ENCODE measurements around the gene BRAF. TPM values are rescaled to one million over a fixed set of nuclear protein-coding genes. Genes with fewer than 3 reads are reported as not detected.

BRAF gene
- total RNA-seq, 1 experiment from 2014 or later = 29.7 TPM

- H4K20me1 ChIP-seq (ENCODE audit: insufficient read depth) = no peaks in the 10 kb centered on the region
- no peaks in the 10 kb centered on the region for H3K79me2 ChIP-seq (ENCODE audit: insufficient read depth, low read length)
- RAD21 ChIA-PET (ENCODE audit: low non-redundant PET in 1 of 2, low total read pairs in 2 of 2, uncharacterized antibody in 2 of 2, unreplicated experiment in 2 of 2) = no interaction called here
- no peak overlapping the region for H3K4me2 ChIP-seq (ENCODE audit: low read length)
- H3K9me3 ChIP-seq (ENCODE audit: control insufficient read depth in 1 of 2, insufficient read depth in 1 of 2, low read depth in 1 of 2, low read length in 2 of 2) = no peaks in the 10 kb centered on the region
- intact Hi-C loops (cut with micrococcal nuclease) = no loop called here
- no peaks in the 10 kb centered on the region for H3K9me2 ChIP-seq (ENCODE audit: insufficient read depth)
- ATAC-seq (no peak), DNase-seq (ENCODE audit: low read depth, low spot score) (no peak)
- no peaks in the 10 kb centered on the region for H3K27me3 ChIP-seq (ENCODE audit: insufficient read depth, low read length)
- no peaks in the 10 kb centered on the region for H3K4me1 ChIP-seq (ENCODE audit: control insufficient read depth in 1 of 2, insufficient read depth in 2 of 2, low read length in 2 of 2)
- CTCF ChIA-PET = no interaction called here
- H3K27ac ChIP-seq (ENCODE audit: low read depth, low read length) = no peak overlapping the region
- BruUV-seq (replicated peaks) = no TSS peak
- no peak overlapping the region for H3K9ac ChIP-seq (ENCODE audit: low read length)
- no peak overlapping the region for H2AFZ ChIP-seq (ENCODE audit: low read depth, low read length, poor library complexity, severe bottlenecking)
- no peak overlapping the region for H3K4me3 ChIP-seq (replicated peaks in 1 of 2; ENCODE audit: low read depth in 1 of 2, low read length in 2 of 2)
- TF ChIP-seq EGR1 (IDR thresholded peaks at IDR 0.05; ENCODE audit: low read depth) (no peak), EZH2phosphoT487 (IDR thresholded peaks at IDR 0.05; ENCODE audit: borderline replicate concordance) (no peak), POLR2AphosphoS5 (IDR thresholded peaks at IDR 0.05; ENCODE audit: low read depth, low read length) (no peak), EZH2 (IDR thresholded peaks at IDR 0.05) (no peak), CEBPB (IDR thresholded peaks at IDR 0.05; ENCODE audit: low read depth) (no peak), POLR2A (IDR thresholded peaks at IDR 0.05; ENCODE audit: borderline replicate concordance, extremely low read depth, insufficient read depth, insufficient read length) (no peak), RAD21 (IDR thresholded peaks at IDR 0.05; ENCODE audit: low read depth) (no peak), YY1 (IDR thresholded peaks at IDR 0.05; ENCODE audit: extremely low read depth, insufficient replicate concordance, low read depth, low read length) (no peak), ELF1 (IDR thresholded peaks at IDR 0.05; ENCODE audit: borderline replicate concordance, low read depth) (no peak), ZNF274 (IDR thresholded peaks at IDR 0.05; ENCODE audit: low read depth, low read length) (no peak), SRF (IDR thresholded peaks at IDR 0.05; ENCODE audit: low read depth) (no peak)
- TF ChIP-seq, protein P1, sequence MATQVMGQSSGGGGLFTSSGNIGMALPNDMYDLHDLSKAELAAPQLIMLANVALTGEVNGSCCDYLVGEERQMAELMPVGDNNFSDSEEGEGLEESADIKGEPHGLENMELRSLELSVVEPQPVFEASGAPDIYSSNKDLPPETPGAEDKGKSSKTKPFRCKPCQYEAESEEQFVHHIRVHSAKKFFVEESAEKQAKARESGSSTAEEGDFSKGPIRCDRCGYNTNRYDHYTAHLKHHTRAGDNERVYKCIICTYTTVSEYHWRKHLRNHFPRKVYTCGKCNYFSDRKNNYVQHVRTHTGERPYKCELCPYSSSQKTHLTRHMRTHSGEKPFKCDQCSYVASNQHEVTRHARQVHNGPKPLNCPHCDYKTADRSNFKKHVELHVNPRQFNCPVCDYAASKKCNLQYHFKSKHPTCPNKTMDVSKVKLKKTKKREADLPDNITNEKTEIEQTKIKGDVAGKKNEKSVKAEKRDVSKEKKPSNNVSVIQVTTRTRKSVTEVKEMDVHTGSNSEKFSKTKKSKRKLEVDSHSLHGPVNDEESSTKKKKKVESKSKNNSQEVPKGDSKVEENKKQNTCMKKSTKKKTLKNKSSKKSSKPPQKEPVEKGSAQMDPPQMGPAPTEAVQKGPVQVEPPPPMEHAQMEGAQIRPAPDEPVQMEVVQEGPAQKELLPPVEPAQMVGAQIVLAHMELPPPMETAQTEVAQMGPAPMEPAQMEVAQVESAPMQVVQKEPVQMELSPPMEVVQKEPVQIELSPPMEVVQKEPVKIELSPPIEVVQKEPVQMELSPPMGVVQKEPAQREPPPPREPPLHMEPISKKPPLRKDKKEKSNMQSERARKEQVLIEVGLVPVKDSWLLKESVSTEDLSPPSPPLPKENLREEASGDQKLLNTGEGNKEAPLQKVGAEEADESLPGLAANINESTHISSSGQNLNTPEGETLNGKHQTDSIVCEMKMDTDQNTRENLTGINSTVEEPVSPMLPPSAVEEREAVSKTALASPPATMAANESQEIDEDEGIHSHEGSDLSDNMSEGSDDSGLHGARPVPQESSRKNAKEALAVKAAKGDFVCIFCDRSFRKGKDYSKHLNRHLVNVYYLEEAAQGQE (IDR thresholded peaks at IDR 0.05; ENCODE audit: low read depth) = no peak
- H3K36me3 ChIP-seq (ENCODE audit: control insufficient read depth in 1 of 2, insufficient read depth in 2 of 2, low read length in 2 of 2) = no peaks in the 10 kb centered on the region
- POLR2A ChIA-PET = no interaction called here
These were observed 16.2 kb upstream of the BRAF start for GRCh38 chr7:140940898-140941297.

Measured in HCT116 (cell line).